Stimulated activated CD8-positive, alpha-beta memory T cell treated with anti-CD3 and anti-CD28 coated beads, Interleukin-7, amount 100 ng/mL, for 24 hours (primary cell): ENCODE results near the gene R3HDM4.
"Not testable (repeated sequence)": the region's sequence is repeated elsewhere in the genome, so short reads cannot be mapped to it uniquely, and the experiment has no call there.

ENCODE experiments used
- DNase-seq: peaks from one replicate; pipeline ENCODE4 v3.0.0-alpha.2; 2020; ENCODE audit warnings: low read depth

The R3HDM4 gene

DNA sequence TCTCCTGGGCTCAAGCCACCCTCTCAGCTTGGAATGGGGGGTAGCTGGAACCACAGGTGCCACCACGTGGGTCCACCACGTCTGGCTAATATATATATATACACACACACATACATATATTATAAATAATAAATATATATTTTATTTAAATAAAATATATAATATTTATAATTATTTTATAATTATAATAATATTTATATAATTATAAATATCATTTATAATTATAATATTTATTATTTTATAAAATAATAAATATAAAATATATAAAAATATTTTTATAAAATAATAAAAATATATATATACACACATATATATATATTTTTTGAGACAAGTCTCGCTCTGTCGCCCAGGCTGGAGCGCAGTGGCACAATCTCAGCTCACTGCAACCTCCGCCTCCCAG is 58.5 kb downstream of the R3HDM4 start:
- DNase-seq, result no peak

DNA sequence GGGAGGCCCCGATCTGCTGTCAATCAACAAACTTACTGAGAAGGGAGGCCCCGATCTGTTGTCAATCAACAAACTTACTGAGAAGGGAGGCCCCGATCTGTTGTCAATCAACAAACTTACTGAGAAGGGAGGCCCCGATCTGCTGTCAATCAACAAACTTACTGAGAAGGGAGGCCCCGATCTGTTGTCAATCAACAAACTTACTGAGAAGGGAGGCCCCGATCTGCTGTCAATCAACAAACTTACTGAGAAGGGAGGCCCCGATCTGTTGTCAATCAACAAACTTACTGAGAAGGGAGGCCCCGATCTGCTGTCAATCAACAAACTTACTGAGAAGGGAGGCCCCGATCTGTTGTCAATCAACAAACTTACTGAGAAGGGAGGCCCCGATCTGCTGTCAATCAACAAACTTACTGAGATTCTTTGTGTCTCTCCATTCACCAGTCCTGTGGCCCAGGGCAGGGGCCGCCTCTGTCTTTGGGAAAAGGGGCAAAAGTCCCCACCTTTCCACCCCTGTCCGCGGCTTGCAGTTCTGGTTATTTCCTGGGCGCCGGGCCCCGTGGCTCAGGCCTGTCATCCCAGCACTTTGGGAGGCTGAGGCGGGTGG is 59.3 kb downstream of the R3HDM4 start:
- DNase-seq, result not testable (repeated sequence)

GRCh38 chr19:853014-853585 is 59.9 kb downstream of the R3HDM4 start:
- DNase-seq, result no peak

- DNase-seq, result no peak
Observed at GRCh38 chr19:852136-853013, 60.6 kb downstream of the R3HDM4 start, which contains the start of gene ELANE. ELANE (plus strand) TSS chr19:852303; CDS start chr19:852329, 26 bp downstream.

GRCh38 chr19:850979-851335 is 62.1 kb downstream of the R3HDM4 start:
- DNase-seq, result no peak

- DNase-seq, result no peak
Observed at GRCh38 chr19:850221-850978, 62.6 kb downstream of the R3HDM4 start.

DNA sequence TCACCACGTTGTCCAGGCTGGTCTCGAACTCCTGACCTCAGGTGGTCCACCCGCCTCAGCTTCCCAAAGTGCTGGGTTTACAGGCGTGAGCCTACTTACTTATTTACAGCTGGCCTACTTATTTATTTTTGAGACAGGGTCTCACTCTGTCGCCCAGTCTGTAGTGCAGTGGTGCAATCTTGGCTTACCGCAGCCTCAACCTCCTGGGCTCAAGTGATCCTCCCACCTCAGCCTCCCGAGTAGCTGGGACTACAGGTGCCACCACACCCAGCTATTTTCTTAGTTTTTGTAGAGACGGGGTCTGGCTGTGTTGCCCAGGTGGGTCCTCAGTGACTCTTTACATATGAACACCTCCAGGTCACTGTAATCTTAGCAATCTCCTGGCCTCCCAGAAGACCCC is 63.8 kb downstream of the R3HDM4 start:
- not testable (repeated sequence) for DNase-seq

DNA sequence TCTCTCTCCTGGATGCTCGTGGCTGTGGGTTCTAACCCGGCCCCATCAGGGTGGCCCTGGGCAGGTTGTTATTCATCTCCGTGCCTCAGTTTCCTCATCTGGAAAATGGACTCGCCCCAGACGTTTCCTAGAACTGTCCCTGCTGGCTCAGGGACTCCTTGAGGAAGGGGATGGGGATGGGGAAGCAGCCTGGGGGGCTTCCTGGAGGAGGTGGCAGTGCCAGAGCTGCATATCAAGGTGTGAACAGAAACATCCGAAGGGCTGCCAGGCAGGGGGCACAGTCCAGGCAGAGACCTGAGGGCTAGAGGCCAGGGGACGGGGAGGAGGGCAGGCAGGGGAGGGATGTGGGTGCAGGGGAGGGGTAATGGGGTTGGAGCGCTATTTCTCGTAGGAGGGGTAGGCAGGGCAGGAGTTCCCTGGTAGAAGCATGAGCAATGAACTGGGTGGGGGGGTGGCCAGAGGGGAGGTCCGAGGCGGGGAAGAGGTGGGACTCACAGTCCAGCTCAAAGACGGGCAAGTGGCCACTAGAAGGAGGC is 64.6 kb downstream of the R3HDM4 start:
- no peak for DNase-seq
